Peyer's patch (tissue), 4 donors: Measurements from ENCODE around the gene C1orf87. TPM values are rescaled to one million over a fixed set of nuclear protein-coding genes. Genes with fewer than 3 reads are reported as not detected.

Experiments used
- DNase-seq, 3 donors: peaks; one replicate each; pipeline ENCODE4 v3.0.0-alpha.2; 2017 to 2019
- H3K27ac ChIP-seq, 4 donors: fragments of 200-600 bp; sonication (generic); one replicate each; pipeline ENCODE4 v1.5.1; 2016 to 2019
- H3K27me3 ChIP-seq, 2 donors: fragments of 200-600 bp; sonication (generic); one replicate each; pipeline ENCODE4 v1.5.1; 2019
- H3K36me3 ChIP-seq, 3 donors: fragments of 200-600 bp; sonication (generic); one replicate each; pipeline ENCODE4 v1.5.1; 2016 to 2019
- H3K4me1 ChIP-seq, 4 donors: fragments of 200-600 bp; sonication (generic); one replicate each; pipeline ENCODE4 v1.5.1; 2016 to 2019
- H3K4me3 ChIP-seq, 4 donors: fragments of 200-600 bp; sonication (generic); 1 replicate in 3 of 4; 2 replicates in 1 of 4; pipeline ENCODE4 v1.5.1; 2016 to 2019; ENCODE audit warnings: mild to moderate bottlenecking in 1 of 4
- H3K9me3 ChIP-seq, 4 donors: fragments of 200-600 bp; sonication (generic); one replicate each; pipeline ENCODE4 v1.5.1; 2016 to 2019; ENCODE audit warnings: mild to moderate bottlenecking in 1 of 4
- CTCF ChIP-seq, 6 experiments: fragments of 450-650 bp in 4 of 6; fragments of 200-600 bp in 2 of 6; sonication (generic) in 1 of 6; IDR thresholded peaks; one replicate each; pipeline ENCODE4 v1.5.1; 2017 to 2019; ENCODE audit warnings: antibody characterized with exemption in 6 of 6, mild to moderate bottlenecking in 3 of 6, moderate library complexity in 1 of 6
- POLR2A ChIP-seq, 2 donors: fragments of 450-650 bp; IDR thresholded peaks; one replicate each; pipeline ENCODE4 v1.5.1; 2017; ENCODE audit warnings: antibody characterized with exemption in 2 of 2, mild to moderate bottlenecking in 2 of 2, moderate library complexity in 2 of 2
- total RNA-seq, 4 donors: library from RNA; depleted of rRNA; stranded (reverse); fragments of >200 nt; gene quantifications; one replicate each; pipeline ENCODE4 v1.1.0, GENCODE V29; 2016

C1orf87 gene
- total RNA-seq, 4 donors from 2014 or later = not detected

GRCh38 chr1:60111716-60112115 is 38.1 kb upstream of the C1orf87 start:
- no peak overlapping the region for H3K27ac ChIP-seq
- H3K4me1 ChIP-seq = no peaks in the 10 kb centered on the region
- no peaks in the 10 kb centered on the region for H3K36me3 ChIP-seq
- no peaks in the 10 kb centered on the region for H3K27me3 ChIP-seq
- H3K9me3 ChIP-seq = no peaks in the 10 kb centered on the region
- TF ChIP-seq POLR2A (IDR thresholded peaks at IDR 0.05) (no peak), CTCF (IDR thresholded peaks at IDR 0.05) (no peak)
- H3K4me3 ChIP-seq = no peak overlapping the region
- no peak for DNase-seq

- Histone ChIP-seq H3K27ac (no peak overlapping the region), H3K4me3 (no peak overlapping the region), H3K9me3 (no peaks in the 10 kb centered on the region), H3K27me3 (no peaks in the 10 kb centered on the region), H3K4me1 (no peaks in the 10 kb centered on the region), H3K36me3 (no peaks in the 10 kb centered on the region)
- no peak for TF ChIP-seq POLR2A (IDR thresholded peaks at IDR 0.05)
- no peak for TF ChIP-seq CTCF (IDR thresholded peaks at IDR 0.05)
- no peak for DNase-seq
These were observed 37.5 kb upstream of the C1orf87 start for GRCh38 chr1:60111118-60111517.

DNA sequence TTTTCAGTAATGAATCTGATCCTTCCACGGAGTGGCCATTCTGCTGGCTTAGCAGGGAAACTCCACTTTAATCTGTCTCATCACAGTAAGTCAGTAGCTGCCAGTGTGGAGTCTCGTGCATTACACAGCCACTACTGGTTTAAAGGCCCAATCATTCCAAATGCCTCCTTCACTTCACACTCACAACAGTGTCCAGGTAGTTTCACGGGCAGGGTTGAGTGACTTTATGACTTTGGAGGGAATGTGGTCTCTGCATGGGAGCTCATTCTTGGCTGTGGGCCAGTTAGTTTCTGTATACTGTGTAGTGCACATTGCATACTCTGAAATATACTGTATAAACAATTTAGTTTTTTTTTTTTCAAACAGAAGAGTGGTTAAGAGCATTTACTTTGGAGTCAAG is 34.6 kb upstream of the C1orf87 start:
- Histone ChIP-seq H3K27me3 (no peaks in the 10 kb centered on the region), H3K9me3 (no peaks in the 10 kb centered on the region), H3K36me3 (no peaks in the 10 kb centered on the region), H3K4me1 (no peaks in the 10 kb centered on the region), H3K4me3 (no peak overlapping the region), H3K27ac (no peak overlapping the region)
- TF ChIP-seq POLR2A (IDR thresholded peaks at IDR 0.05) = no peak
- TF ChIP-seq CTCF (IDR thresholded peaks at IDR 0.05) = no peak
- no peak for DNase-seq

DNA sequence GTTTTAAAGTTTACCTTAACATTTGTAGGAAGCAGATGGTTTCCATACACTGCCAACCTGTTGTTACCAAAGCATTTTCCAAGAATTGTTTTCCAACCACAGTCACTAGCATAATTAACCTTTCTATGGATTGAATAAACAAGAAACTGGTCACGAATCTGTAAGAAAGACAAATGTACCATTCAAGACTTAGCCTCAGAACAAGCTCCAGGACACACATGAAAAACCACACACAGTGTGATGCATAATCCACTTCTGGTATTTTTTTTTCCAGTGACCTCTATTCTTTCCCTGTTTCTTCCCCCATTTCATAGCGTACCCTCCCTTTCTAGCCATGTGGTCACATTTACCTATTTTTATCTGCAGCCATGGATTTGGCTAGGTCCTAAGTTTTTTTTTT is 29.6 kb upstream of the C1orf87 start:
- peak overlapping the region in 1 of 4 donors; percentile 32 for H3K27ac ChIP-seq
- no peaks in the 10 kb centered on the region for H3K36me3 ChIP-seq
- H3K4me3 ChIP-seq = no peak overlapping the region
- TF ChIP-seq POLR2A (IDR thresholded peaks at IDR 0.05) (no peak), CTCF (IDR thresholded peaks at IDR 0.05) (no peak)
- no peaks in the 10 kb centered on the region for H3K9me3 ChIP-seq
- H3K4me1 ChIP-seq = no peaks in the 10 kb centered on the region
- H3K27me3 ChIP-seq = no peaks in the 10 kb centered on the region
- no peak for DNase-seq

GRCh38 chr1:60102267-60103061 is 28.9 kb upstream of the C1orf87 start:
- DNase-seq = no peak
- H3K4me3 ChIP-seq = no peak overlapping the region
- no peak for TF ChIP-seq CTCF (IDR thresholded peaks at IDR 0.05)
- TF ChIP-seq POLR2A (IDR thresholded peaks at IDR 0.05) = no peak
- H3K27me3 ChIP-seq = no peaks in the 10 kb centered on the region
- H3K27ac ChIP-seq = peak overlapping the region in 1 of 4 donors; percentile 32
- H3K9me3 ChIP-seq = no peaks in the 10 kb centered on the region
- H3K4me1 ChIP-seq = no peaks in the 10 kb centered on the region
- H3K36me3 ChIP-seq = no peaks in the 10 kb centered on the region
